NCI-H446 treated with DMSO at 0.1 percent for 48 hours (cell line): ENCODE measurements around the gene BCAR1.

ENCODE experiments used
- DNase-seq: peaks from one replicate; lab custom pipeline; 2025; lab: John Stamatoyannopoulos, UW

BCAR1 gene

GRCh38 chr16:75203667-75204409 lies 47.6 kb downstream of the BCAR1 start:
- no peak for DNase-seq

GRCh38 chr16:75203096-75203495 lies 48.3 kb downstream of the BCAR1 start:
- DNase-seq: no peak

GRCh38 chr16:75202069-75202590 lies 49.3 kb downstream of the BCAR1 start:
- DNase-seq: no peak

- no peak for DNase-seq
Measured at GRCh38 chr16:75198135-75198600, 53.3 kb downstream of the BCAR1 start.

- DNase-seq: no peak
Measured at GRCh38 chr16:75197522-75198134, 53.8 kb downstream of the BCAR1 start.

GRCh38 chr16:75196836-75197235 lies 54.6 kb downstream of the BCAR1 start:
- no peak for DNase-seq

- no peak for DNase-seq
Measured at GRCh38 chr16:75195811-75196790, 55.3 kb downstream of the BCAR1 start.

GRCh38 chr16:75193730-75194444 lies 57.5 kb downstream of the BCAR1 start:
- no peak for DNase-seq

GRCh38 chr16:75193265-75193650 lies 58.2 kb downstream of the BCAR1 start:
- no peak for DNase-seq

GRCh38 chr16:75192606-75193264 lies 58.7 kb downstream of the BCAR1 start:
- DNase-seq: no peak

GRCh38 chr16:75189638-75190245 lies 61.7 kb downstream of the BCAR1 start:
- no peak for DNase-seq

GRCh38 chr16:75188832-75189477 lies 62.5 kb downstream of the BCAR1 start:
- DNase-seq: no peak

GRCh38 chr16:75181630-75182029 lies 69.8 kb downstream of the BCAR1 start:
- DNase-seq: no peak

GRCh38 chr16:75179208-75179607 lies 72.2 kb downstream of the BCAR1 start:
- DNase-seq: no peak
